Keratinocyte (primary cell): ENCODE results near the gene CBLN3. TPM values are rescaled to one million over a fixed set of nuclear protein-coding genes. Genes with fewer than 3 reads are reported as not detected.

Experiments used
- DNase-seq: peaks from one replicate; pipeline ENCODE4 v3.0.0-alpha.2; 2011; ENCODE audit warnings: low read depth, missing footprints, low spot score
- FAIRE-seq: peaks from 2 replicates; lab custom pipeline; 2011; peaks lifted over from hg19 to GRCh38; lab: Jason Lieb, UNC
- H2AFZ ChIP-seq: 2 replicates; pipeline ENCODE4 v1.6.0; 2012; ENCODE audit warnings: low read length, control low read depth, inconsistent platforms; ENCODE audit not compliant: control insufficient read depth
- H3K27ac ChIP-seq: 2 replicates; pipeline ENCODE4 v1.5.1; 2011; ENCODE audit warnings: low read length; ENCODE audit not compliant: control insufficient read depth, insufficient read depth
- H3K27me3 ChIP-seq: 3 replicates; pipeline ENCODE4 v1.6.0; 2011; ENCODE audit warnings: low read length; ENCODE audit not compliant: control insufficient read depth, insufficient read depth; ENCODE audit errors: extremely low read depth
- H3K36me3 ChIP-seq, 2 experiments: 2 replicates in 1 of 2; 3 replicates in 1 of 2; pipeline ENCODE4 v1.5.1; 2011; ENCODE audit warnings: low read length in 2 of 2, mild to moderate bottlenecking in 1 of 2; ENCODE audit not compliant: control insufficient read depth in 2 of 2, insufficient read depth in 2 of 2; ENCODE audit errors: extremely low read depth in 1 of 2
- H3K4me1 ChIP-seq: 3 replicates; pipeline ENCODE4 v1.5.1; 2011; ENCODE audit warnings: low read length; ENCODE audit not compliant: control insufficient read depth, insufficient read depth; ENCODE audit errors: extremely low read depth
- H3K4me2 ChIP-seq: 3 replicates; pipeline ENCODE4 v1.6.0; 2011; ENCODE audit warnings: low read depth, low read length; ENCODE audit not compliant: control insufficient read depth, insufficient read depth; ENCODE audit errors: extremely low read depth
- H3K4me3 ChIP-seq, 3 experiments: fragments of 200-600 bp in 1 of 3; sonication (generic) in 1 of 3; 2 replicates in 2 of 3; 3 replicates in 1 of 3; pipeline ENCODE4 v1.5.1; 2011 to 2016; ENCODE audit warnings: low read length in 3 of 3, mild to moderate bottlenecking in 3 of 3, control low read depth in 2 of 3, inconsistent platforms in 1 of 3, low read depth in 1 of 3, mixed read lengths in 1 of 3, mixed run types in 1 of 3, moderate library complexity in 1 of 3; ENCODE audit not compliant: control insufficient read depth in 2 of 3, insufficient read depth in 2 of 3; ENCODE audit errors: extremely low read depth in 1 of 3
- H3K79me2 ChIP-seq: 2 replicates; pipeline ENCODE4 v1.6.0; 2012; ENCODE audit warnings: low read length; ENCODE audit not compliant: control insufficient read depth, insufficient read depth
- H3K9ac ChIP-seq: 3 replicates; pipeline ENCODE4 v1.6.0; 2011; ENCODE audit warnings: low read length; ENCODE audit not compliant: control insufficient read depth, insufficient read depth; ENCODE audit errors: extremely low read depth
- H3K9me1 ChIP-seq: 3 replicates; pipeline ENCODE4 v1.6.0; 2011; ENCODE audit warnings: low read length; ENCODE audit not compliant: control insufficient read depth, insufficient read depth; ENCODE audit errors: extremely low read depth
- H3K9me3 ChIP-seq: 2 replicates; pipeline ENCODE4 v1.5.1; 2012; ENCODE audit warnings: low read depth, low read length; ENCODE audit not compliant: control insufficient read depth
- H4K20me1 ChIP-seq: 3 replicates; pipeline ENCODE4 v1.6.0; 2011; ENCODE audit warnings: low read length; ENCODE audit not compliant: control insufficient read depth, insufficient read depth; ENCODE audit errors: extremely low read depth
- EZH2 ChIP-seq: IDR thresholded peaks from one replicate; pipeline ENCODE4 v1.6.1; 2012; ENCODE audit warnings: inconsistent platforms, mild to moderate bottlenecking, low read length, moderate library complexity
- dilution Hi-C: fragments of 300-500 bp; cut with MboI; formaldehyde crosslinking; loops from one replicate; pipeline ENCODE4 v1.7.0; 2020; ENCODE audit warnings: low sequenced_read_pairs; ENCODE audit not compliant: extremely low pct_ligation_motif_present
- polyA plus RNA-seq, 5 experiments: library from polyadenylated mRNA; depleted of rRNA in 3 of 5; stranded (reverse) in 3 of 5; stranded (forward) in 1 of 5; unstranded in 1 of 5; fragments of >200 nt; gene quantifications; 1 replicate in 1 of 5; 2 replicates in 3 of 5; 3 replicates in 1 of 5; pipeline versions ENCODE4 v1.2.1 to v1.2.3, GENCODE V29; 2011 to 2012; ENCODE audit warnings: missing spikeins in 2 of 5, low read depth in 1 of 5, low replicate concordance in 1 of 5
- TF ChIP-seq, protein P1 (sequence below), 3 experiments: IDR thresholded peaks in 1 of 3; conservative IDR thresholded peaks in 1 of 3; optimal IDR thresholded peaks in 1 of 3; 2 replicates in 2 of 3; 3 replicates in 1 of 3; pipeline versions ENCODE3 to v1.5.1; 2011; ENCODE audit warnings: low read length in 3 of 3, mild to moderate bottlenecking in 3 of 3, moderate library complexity in 2 of 3, control low read depth in 1 of 3, inconsistent platforms in 1 of 3; ENCODE audit not compliant: insufficient read depth in 2 of 3; ENCODE audit errors: extremely low read depth in 1 of 3

The CBLN3 gene
- polyA plus RNA-seq, 1 donor (not counting 4 experiments of a cell fraction or from before 2014, with no cell fraction given) = 1.6 TPM

DNA sequence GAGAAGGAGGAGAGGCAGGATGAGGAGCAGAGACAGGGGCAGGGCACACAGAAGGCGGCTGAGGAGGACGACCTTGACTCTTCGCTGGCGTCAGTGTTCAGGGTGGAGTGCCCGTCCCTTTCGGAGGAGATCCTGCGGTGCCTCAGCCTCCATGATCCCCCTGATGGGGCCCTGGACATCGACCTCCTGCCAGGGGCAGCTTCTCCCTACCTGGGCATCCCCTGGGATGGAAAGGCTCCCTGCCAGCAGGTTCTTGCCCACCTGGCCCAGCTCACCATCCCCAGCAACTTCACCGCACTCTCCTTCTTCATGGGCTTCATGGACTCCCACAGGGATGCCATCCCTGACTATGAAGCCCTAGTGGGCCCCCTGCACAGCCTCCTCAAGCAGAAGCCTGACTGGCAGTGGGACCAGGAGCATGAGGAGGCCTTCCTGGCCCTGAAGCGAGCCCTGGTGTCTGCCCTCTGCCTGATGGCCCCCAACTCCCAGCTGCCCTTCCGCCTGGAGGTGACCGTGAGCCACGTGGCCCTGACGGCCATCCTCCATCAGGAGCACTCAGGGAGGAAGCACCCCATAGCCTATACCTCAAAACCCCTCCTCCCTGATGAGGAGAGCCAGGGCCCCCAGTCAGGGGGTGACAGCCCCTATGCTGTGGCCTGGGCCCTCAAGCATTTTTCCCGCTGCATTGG lies 14.6 kb downstream of the CBLN3 start:
- Histone ChIP-seq H3K4me1 (peaks cover 17% of the 10 kb centered on the region), H3K9me3 (no peaks in the 10 kb centered on the region), H3K4me3 (no peak overlapping the region), H3K36me3 (no peaks in the 10 kb centered on the region), H3K79me2 (no peaks in the 10 kb centered on the region), H3K9ac (no peak overlapping the region), H3K27me3 (no peaks in the 10 kb centered on the region), H3K27ac (no peak overlapping the region), H3K9me1 (peaks cover 4% of the 10 kb centered on the region), H4K20me1 (no peaks in the 10 kb centered on the region), H2AFZ (no peak overlapping the region), H3K4me2 (no peak overlapping the region)
- FAIRE-seq = no peak
- dilution Hi-C loops = no loop called here
- DNase-seq = no peak
- TF ChIP-seq, protein P1, sequence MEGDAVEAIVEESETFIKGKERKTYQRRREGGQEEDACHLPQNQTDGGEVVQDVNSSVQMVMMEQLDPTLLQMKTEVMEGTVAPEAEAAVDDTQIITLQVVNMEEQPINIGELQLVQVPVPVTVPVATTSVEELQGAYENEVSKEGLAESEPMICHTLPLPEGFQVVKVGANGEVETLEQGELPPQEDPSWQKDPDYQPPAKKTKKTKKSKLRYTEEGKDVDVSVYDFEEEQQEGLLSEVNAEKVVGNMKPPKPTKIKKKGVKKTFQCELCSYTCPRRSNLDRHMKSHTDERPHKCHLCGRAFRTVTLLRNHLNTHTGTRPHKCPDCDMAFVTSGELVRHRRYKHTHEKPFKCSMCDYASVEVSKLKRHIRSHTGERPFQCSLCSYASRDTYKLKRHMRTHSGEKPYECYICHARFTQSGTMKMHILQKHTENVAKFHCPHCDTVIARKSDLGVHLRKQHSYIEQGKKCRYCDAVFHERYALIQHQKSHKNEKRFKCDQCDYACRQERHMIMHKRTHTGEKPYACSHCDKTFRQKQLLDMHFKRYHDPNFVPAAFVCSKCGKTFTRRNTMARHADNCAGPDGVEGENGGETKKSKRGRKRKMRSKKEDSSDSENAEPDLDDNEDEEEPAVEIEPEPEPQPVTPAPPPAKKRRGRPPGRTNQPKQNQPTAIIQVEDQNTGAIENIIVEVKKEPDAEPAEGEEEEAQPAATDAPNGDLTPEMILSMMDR (optimal IDR thresholded peaks at IDR 0.05 in 1 of 3, IDR thresholded peaks at IDR 0.05 in 1 of 3, conservative IDR thresholded peaks at IDR 0.05 in 1 of 3; ENCODE audit: extremely low read depth in 1 of 3, insufficient read depth in 2 of 3, low read length in 3 of 3) = no peak
- no peak for TF ChIP-seq EZH2

DNA sequence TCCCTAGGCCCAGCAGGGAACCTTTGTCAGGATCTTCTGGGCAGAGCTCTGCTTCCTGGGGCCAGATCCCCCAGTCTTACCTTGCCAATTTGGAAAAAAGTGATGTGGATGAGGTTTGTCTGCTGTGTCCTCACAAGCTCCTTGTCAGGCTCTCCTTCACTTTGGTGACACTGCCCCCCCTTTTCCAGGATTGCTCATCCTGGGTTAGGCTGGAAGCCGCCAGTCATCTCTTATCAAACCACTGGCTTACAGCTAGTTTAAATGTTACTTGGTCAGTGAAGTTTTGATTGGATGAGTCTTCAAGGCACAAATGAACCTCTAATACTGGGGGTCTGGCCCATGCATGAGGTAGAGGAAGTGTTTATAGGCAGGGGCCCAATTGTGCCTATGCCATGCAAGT lies 15.4 kb downstream of the CBLN3 start:
- peaks cover 4% of the 10 kb centered on the region for H3K9me1 ChIP-seq
- DNase-seq (no peak), FAIRE-seq (no peak)
- no peak overlapping the region for H3K4me2 ChIP-seq
- no peaks in the 10 kb centered on the region for H4K20me1 ChIP-seq
- H2AFZ ChIP-seq = no peak overlapping the region
- H3K9me3 ChIP-seq = no peaks in the 10 kb centered on the region
- TF ChIP-seq, protein P1 (optimal IDR thresholded peaks at IDR 0.05 in 1 of 3, IDR thresholded peaks at IDR 0.05 in 1 of 3, conservative IDR thresholded peaks at IDR 0.05 in 1 of 3; ENCODE audit: extremely low read depth in 1 of 3, insufficient read depth in 2 of 3, low read length in 3 of 3) = no peak
- TF ChIP-seq EZH2 = no peak
- no peaks in the 10 kb centered on the region for H3K36me3 ChIP-seq
- H3K4me3 ChIP-seq = no peak overlapping the region
- H3K9ac ChIP-seq = no peak overlapping the region
- dilution Hi-C loops = no loop called here
- no peaks in the 10 kb centered on the region for H3K27me3 ChIP-seq
- no peak overlapping the region for H3K27ac ChIP-seq
- peaks cover 14% of the 10 kb centered on the region for H3K4me1 ChIP-seq
- H3K79me2 ChIP-seq = no peaks in the 10 kb centered on the region
